ENCODE results near the gene ROR2.

DNA sequence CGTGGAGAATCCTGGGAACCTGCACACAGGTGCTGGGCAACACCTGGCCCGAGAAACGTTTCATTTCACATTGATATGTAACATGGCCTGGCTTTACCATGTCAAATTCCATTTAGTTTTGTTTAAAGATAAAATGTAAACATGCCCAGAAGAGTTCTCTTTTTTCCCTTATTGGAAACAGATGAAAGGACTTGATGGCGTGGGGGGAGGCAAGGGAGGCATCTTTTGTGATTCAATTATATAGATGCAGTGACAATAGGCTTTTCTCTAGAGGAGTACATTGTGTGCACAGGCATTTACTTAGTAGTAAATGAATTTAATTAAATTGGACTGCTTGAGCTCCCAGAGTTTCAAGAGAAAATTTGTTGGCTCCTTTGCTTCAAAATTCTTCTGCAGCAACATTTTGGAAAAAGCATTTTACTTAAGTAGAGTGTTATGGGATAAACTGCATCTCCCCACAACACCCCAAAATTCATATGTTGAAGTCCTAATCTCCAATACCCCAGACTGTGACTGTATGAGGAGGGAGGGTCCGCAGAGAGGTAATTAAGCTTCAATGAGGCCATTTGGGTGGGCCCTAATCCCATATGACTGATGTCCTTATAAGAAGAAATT is 272.1 kb downstream of the ROR2 start:
- TF ChIP-seq, protein P1, sequence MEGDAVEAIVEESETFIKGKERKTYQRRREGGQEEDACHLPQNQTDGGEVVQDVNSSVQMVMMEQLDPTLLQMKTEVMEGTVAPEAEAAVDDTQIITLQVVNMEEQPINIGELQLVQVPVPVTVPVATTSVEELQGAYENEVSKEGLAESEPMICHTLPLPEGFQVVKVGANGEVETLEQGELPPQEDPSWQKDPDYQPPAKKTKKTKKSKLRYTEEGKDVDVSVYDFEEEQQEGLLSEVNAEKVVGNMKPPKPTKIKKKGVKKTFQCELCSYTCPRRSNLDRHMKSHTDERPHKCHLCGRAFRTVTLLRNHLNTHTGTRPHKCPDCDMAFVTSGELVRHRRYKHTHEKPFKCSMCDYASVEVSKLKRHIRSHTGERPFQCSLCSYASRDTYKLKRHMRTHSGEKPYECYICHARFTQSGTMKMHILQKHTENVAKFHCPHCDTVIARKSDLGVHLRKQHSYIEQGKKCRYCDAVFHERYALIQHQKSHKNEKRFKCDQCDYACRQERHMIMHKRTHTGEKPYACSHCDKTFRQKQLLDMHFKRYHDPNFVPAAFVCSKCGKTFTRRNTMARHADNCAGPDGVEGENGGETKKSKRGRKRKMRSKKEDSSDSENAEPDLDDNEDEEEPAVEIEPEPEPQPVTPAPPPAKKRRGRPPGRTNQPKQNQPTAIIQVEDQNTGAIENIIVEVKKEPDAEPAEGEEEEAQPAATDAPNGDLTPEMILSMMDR (IDR thresholded peaks at IDR 0.05), result no peak
- no peak for TF ChIP-seq POLR2AphosphoS5 (IDR thresholded peaks at IDR 0.05)
